Limb (tissue), 2 donors: ENCODE measurements around the gene GRK5.
A peak's percentile ranks its signal among the peaks of the same experiment; 100 is the strongest.

Source experiments
- DNase-seq, 2 donors: peaks; one replicate each; pipeline ENCODE4 v3.0.0-alpha.2; 2016; ENCODE audit errors: extremely low spot score in 2 of 2

The GRK5 gene

DNA sequence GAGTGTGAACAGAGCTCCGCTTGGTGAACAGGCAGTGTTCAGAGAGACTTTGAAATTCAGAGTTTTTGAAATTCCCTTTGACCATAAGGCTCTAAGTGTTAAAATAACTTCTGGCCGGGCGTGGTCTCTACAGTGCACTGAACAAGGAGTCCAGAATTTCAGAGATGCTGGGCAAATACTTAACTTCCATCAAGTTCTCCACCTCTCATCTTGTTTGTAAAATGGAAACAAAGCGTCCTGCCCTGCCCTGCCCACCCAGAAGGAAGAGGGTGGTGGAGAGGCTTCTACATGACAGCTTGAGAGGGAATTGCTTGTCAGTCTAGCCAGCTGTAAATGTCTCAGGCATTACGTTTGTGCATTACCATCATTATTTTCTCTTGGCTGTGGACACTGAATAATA, 232.6 kb downstream of the GRK5 start:
- DNase-seq: no peak

DNA sequence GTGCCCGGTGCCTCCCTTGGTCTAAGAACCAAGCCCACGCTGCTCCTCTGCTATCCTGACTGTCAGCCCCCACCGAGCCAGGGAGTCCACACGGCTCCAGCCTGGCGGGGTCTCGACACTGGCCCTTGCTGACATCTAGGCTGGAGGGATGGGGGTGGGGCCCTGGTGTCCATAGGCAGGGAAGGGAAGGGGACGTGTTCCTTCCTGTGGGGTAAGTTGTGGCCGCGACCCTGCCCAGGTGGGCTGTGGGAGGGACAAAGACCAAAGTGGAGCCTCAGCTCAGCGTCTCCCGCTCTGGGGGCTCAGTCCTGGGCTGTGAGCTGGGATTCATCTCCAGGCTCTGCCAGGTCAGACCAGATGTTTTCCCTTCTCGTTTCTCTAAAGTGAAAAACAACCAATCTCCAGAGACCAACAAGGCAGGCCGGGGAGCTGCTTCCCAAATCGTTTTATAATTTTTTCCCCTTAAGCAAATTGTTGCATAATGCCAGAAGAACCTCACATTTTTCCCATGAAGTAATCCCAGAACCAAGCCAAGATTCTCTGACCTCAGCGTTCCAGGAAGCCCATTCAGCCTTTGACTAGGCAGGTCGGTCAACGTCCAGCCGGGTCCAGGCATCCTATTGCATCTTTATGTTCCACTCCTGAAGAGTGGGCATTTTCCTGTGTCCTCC, 233.9 kb downstream of the GRK5 start:
- DNase-seq: peak in 1 of 2 donors; percentile 68

DNA sequence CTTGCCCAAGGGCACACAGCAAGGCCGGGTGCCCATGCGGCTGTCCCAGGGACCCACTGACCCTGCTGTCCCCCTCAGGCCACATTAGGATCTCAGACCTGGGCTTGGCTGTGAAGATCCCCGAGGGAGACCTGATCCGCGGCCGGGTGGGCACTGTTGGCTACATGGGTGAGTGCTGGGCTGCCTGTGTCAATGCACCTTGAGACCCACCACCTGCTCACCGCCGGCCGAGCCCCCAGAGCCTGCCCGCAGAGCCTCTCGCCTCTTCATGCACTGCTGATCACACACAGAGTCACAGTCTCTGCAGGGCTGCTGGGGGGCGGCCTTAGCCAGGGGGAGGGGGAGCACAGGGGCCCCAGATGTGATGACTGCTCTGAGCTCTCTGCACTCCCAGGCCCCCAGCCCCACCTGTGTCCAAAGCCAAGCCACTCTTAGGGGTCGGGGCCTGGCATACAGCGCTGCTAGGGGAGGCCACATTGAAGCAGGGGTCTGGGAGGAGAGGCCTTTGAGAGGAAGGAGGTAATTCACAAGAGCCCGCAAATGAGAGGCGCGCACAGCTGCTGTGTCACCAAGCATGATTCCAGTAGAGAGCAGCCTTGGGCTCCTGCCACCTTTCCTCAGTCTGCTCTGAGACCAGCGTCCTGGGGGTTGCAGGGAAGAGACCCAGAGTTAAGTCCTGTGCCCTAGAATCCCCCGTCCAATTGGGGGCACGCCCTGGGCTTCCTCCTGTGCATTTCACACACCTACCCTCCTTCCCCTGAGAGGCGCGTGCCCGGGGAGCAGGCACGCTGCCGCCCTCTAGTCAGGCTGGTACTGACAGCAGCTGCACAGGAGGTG, 234.8 kb downstream of the GRK5 start:
- DNase-seq: peak in 1 of 2 donors; percentile 16

DNA sequence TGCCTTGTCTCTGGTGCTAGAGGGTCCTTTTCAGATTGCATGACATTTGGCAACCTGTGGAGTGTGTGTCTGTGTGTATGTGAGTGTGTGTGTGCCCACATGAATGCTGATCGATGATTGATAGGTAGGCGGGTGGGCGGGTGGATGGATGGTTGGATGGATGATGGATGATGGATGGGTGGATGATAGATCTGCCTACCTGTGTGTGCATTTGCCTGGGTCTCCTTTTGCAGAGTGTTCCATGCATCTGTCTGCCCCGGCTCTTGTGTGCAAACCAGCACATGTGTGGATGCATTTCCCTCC, 235.3 kb downstream of the GRK5 start:
- no peak for DNase-seq

DNA sequence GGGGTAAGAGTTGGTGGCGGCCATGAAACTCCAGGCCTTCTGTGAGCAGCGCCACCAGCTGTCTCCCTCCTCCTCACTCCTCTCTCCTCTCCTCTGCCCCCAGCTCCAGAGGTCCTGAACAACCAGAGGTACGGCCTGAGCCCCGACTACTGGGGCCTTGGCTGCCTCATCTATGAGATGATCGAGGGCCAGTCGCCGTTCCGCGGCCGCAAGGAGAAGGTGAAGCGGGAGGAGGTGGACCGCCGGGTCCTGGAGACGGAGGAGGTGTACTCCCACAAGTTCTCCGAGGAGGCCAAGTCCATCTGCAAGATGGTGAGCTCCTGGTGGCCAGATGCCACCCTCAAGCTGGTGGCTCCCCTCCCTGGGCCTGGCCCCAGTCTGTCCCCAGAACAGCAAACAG, 236.1 kb downstream of the GRK5 start:
- no peak for DNase-seq

DNA sequence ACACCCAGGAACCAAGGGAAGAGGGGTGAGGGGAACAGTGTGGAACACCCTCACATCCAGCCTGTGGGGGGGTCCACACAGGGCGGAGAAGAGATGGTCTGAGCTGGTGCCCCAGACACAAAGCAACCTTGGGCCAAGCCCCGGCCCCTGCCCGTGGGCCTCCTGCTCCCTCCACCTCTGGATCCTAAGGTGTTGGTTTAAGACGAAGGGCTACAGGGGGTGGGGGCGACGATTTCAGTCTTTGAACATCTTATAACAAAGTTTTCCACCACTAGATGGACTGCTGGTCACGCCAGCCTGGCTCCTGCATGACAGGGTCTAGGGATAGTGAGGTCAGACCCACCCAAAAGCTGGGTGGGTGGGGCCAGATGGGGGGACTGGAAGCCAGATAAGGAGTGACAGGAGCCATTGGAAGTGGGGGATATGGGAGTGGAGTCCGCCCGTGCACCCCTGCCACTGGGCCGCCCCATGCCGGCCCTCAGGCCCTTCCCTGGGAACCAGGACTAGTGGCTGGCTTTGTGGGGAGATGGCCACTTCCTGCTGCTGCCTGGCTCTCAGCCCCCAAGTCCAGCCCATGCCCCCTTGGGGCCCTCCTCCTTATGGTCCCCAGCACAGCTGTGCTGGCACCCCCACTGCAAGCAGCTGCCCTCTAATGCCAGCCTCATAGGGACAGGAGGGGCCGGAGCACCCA, 236.7 kb downstream of the GRK5 start:
- no peak for DNase-seq

DNA sequence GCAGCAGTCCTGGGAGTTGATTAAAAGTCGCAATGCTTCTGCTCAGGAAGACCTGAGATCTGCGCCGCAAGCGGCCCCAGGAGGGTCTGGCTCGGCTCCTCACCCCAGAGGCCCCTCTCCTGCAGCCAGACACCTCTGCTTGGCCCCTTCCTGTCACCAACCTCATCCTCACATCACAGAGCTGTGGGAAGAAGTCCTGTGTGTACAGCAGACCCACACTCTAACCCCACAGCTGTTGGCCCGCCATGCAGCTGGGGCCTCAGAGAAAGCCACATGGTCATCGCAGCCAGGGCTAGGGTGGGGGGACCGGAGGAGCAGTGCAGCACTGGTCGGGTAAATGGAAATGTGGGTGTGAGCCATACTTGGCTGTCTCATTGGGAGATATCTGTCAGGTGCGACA, 237.5 kb downstream of the GRK5 start:
- DNase-seq: no peak

DNA sequence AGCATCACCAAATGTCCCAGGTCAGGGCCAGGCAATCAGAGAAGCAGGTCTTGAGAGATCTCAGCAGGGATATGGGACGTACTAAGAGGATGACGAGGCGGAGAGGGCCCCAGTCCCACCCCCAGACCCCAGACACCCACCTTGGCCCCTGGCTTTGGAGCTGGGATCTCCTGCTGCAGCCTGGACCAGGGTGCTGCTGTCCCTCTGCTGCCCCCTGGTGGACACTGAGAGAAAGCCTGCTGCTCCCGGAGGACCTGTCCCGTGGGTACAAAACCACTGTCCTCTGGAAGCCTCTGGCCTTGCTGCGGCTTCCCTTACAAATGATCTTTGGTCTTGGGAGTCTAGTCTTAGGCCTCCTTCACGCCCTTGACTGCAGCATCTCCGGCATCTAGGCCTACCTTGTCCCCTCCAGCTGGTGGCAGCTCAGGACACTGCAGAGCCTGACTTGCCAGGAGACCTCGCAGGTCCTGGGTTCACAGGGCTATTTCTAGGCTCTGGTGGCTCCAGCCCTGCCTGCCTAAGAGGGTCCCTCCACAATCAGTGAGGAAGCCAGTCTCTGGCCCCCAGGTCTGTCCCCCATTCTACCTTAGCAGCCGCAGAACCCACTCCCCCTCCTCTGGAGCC, 238.1 kb downstream of the GRK5 start:
- peak; percentile 81 to 91 for DNase-seq

DNA sequence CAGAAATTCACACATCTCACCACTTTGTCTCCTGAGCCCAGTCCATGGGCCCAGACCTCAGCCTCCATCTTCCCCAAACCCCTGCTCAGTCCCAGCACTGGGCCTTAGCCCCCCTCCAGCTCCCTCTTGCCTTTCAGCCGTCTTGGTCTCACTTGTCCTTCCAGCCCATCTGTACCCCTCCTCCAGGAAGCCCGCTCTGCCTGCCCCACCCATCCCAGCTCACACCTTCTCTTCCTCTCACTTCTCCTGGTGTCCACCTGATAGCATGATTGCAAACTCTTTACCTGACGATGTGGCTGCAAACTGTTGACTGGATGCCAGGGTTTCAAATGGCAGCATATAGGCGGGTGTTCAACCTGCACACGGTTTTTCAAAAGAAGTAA, 238.6 kb downstream of the GRK5 start:
- DNase-seq: no peak

DNA sequence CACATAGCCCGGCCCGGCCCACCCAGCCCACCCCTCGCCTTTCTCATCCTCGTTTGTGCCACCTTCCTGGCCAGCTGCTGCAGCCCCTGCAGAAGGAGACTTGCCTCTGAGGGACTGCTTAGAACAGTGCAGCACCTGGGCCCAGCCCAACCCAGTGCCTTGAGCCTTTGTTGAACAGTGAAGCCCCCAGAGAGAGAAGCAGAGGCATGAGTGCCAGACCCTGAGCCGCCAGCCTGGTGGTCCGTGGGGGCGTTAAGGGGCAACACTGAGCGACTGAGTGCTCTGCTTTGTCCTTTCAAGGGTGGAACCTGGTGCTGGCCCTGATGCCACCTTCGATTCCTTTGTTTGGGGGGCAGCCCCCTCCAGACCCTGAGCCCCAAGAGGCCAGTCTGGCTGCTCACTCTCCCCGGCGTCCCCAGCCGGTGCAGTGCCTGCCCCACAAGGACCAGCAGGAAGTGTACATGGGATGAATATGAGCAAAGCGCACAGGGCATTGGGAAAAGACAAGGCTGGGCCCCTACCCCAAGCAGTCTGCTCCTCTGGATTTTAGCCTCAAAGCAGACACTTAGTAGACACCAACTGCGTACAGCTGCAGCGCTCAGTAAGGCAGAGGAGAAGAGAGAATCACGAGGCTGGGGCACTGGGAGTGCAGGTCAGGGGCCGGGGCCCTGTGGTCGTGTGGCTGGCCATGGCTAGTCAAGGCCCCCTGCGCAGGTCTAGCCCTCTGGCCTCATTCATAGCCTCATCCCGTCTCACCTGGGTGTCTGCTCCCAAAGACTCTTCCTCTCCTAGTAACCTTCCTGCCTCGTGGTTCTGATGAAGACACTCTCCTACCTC, 239.3 kb downstream of the GRK5 start:
- DNase-seq: no peak

DNA sequence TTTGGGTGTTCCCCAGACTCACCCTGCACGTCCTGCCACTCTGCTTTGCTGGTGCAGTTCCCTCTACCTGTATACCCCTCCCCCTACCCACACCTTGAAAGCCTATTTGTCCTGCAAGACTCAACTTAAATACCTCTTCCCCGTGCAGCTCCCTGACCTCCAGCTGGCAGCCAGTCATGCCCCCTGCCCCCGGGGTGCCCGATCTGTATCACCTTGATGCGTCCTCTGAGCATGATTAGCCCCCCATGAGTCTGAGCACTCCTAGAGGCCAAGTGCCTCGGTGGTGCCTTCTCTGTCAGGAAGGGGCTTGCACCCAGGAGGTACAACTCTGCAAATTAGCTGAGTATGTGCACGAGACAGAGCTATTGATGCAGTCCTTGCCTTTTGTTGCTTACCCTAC, 240.1 kb downstream of the GRK5 start:
- DNase-seq: no peak

DNA sequence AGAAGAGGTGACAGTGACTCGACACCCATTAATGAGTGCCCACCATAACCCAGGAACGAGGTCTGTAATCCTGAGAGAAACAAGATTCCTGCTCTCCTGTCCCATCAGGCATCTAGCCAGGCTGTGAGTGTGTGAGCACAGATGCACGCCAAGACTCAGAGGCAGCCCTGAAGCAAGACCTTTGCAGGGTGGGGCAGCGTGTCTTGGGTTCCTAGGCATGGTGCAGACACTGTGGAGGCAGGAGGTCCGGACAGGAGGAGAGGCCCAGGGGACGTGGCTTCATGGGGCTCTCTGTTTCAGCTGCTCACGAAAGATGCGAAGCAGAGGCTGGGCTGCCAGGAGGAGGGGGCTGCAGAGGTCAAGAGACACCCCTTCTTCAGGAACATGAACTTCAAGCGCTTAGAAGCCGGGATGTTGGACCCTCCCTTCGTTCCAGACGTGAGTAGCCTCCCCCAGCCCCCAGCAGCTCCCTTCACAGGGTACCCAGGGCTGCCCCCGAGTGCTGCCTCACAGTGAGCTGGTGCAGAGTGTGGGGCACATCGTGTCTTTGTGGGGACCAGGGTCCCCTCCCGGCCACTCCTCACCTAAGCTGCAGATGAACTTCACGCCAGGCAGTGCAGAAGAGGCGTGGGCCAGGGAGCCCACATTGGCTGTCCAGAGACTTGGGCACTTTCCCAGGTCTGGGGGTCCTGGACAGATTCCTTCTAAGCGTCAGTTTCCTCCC, 240.6 kb downstream of the GRK5 start:
- DNase-seq: no peak

DNA sequence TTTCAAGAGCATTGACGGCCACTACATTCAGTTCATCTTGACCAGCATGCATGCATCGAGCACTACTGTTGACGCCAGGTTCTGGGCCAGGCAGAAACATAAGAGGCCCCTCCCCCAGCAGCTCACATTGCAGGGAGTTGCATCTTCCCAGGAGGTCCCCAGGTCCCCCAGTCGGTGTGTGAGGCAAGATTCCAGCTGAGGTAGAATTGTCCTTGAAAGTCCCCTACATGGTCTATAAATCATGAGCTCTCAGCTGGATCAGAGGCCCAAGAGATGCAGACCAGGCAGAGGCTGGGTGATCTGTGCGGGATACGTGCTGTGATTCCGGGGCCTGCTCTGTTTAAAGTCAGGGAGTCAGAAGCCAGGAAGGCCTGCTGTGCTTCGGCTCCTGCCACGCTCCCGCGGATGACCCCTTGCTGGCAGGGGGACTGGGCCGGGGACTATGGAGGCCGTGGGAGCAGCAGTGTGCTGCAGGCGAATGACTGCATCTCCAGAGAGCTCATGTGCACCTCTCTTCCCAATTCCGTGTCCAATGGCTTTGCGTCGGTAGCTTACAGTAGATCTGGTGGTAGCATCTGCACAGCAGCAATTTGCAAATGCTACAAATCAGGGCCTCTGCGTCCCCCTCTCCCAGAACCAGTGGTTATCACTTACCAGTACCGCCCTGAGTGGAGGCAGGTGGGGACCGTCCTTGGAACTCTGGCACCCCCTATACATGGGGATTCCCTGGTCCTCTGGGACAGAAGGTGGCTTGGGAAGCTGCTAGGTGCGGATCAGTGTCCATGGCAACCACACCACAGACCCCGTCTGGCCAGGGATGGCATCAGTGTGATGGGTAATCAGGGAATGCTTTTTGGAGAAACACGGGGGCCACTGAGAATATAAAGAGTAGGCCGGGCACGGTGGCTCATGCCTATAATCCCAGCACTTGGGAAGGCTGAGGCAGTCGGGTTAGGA, 241.5 kb downstream of the GRK5 start:
- DNase-seq: no peak

DNA sequence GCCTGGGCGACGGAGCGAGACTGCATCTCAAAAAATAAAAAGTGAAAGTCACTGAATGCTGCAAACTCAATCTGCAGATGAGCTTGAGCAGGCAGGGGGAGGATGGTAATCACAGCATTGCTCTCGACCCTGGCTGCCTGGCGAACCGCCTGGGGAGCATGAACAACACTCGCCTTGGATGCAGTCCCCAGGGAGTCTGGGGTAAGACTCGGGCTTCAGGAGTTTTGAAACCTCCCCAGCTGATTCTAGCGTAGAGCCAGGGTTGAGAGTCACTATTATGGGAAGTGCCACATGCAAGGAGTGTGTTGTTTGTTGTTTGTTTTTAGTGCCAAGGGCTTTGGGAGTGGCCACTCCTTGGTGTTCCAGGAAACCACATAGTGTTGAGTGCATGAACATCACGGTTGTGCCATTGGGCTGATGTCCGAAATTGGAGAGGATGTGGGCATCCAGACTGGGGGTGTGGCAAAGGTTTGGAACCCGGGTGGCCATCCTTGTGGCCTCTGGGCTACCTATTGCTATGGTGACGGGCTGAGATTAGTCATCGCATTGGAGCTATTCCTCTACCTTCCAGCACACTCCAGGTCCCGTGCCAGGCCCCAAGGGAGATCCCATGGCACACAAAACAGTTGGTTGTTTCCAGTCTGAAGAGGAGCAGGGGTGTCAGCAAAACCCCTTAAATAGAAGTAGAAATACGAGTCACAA, 242.5 kb downstream of the GRK5 start:
- no peak for DNase-seq

DNA sequence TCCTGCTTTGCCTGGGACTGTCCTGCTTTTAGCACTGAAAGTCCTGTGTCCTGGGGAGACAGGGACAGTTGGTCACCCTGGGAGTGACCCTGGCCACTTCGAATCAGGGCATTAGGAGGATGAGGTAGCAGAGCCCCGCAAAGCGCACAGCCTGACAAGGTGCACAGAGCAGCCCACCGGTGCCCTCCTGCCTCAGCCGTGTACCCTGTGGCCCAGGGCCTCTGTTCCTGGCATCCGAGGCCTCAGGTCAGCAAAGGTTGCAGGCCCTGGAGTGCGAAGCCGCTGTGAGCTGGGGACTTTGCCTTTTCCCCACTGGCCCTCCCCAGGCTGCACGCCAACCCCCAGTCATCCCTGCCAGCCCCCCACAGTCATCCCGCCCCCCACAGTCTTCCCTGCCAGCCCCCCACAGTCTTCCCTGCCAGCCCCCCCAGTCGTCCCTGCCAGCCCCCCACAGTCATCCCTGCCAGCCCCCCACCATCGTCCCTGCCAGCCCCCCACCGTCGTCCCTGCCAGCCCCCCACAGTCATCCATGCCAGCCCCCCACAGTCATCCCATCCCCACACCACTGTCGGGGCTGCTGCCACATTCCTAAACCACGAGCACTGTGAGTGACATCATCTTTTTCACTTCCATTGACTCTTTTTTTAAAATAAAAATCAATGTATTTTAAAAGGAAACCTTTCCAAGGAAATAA, 243.4 kb downstream of the GRK5 start:
- DNase-seq: no peak

DNA sequence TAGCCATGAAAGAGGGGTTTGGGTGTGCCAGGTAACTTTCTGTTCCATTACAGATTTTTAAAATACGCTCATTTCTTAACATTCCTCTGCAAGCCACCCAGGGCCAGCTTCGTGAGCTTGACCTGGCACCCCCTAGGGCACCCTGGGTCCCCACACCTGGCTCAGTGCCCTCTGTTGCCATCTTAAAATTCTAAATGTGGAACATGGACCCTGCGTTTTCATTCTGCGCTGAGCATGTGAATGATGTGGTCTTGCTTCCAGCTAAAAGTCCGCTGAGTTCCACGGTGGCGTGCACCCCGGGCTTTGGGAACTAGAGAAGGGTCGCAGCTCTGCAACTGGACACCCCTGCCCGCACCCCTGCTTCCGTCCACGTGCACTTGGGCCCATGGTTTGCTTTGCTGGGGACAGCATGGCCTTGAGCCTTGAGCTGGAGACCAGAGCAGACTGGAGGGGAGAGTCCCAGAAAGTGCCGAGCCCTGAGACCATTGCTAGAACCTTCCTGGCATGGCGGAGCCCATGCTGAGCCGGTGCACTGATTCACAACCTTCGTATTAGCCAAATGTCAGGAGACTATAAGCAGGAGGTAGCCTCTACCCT, 244.0 kb downstream of the GRK5 start:
- no peak for DNase-seq

DNA sequence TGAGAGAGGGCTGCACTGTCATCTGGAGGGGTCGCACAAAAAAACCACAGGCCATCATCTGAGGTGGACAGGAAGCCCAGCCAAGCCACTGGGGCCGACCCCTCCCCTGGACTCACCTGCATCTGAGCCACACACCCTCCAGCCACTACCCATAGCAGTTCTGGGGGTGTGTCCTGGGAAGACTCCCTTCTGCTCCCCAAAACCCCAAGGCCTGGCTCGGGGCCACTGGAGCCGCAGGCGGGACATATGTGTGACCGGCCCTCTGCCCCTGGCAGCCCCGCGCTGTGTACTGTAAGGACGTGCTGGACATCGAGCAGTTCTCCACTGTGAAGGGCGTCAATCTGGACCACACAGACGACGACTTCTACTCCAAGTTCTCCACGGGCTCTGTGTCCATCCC, 245.0 kb downstream of the GRK5 start:
- no peak for DNase-seq

DNA sequence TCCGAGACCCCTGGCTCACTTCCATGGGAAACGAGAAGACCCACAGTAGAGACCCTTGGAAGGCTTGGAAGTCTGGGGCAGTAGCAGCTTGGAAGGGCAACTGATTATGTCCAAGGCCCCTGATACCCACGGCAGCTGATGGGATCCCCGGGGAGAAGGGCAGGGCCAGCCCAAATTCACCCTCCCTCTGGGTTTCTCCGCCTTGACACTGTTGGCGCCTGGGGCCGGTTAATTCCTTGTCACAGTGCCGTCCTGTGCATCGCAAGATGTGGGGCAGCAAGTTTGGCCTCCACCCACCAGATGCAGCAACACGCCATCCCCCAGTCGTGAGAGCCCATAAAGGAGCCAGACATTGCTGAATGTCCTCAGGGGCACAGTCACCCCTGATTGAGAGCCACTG, 245.9 kb downstream of the GRK5 start:
- no peak for DNase-seq
